GM18505 (cell line): ENCODE results near the gene ATP9B.
A peak's percentile ranks its signal among the peaks of the same experiment; 100 is the strongest.

Source experiments
- ATAC-seq: cut with Tn5 transposase; IDR thresholded peaks from one replicate; pipeline ENCODE4 v1.9.1; 2021; ENCODE audit not compliant: unreplicated experiment
- POLR2A ChIP-seq: IDR thresholded peaks from 4 replicates; pipeline ENCODE4 v1.6.1; 2011; ENCODE audit warnings: borderline replicate concordance; ENCODE audit not compliant: insufficient read depth, insufficient read length; ENCODE audit errors: extremely low read depth

The ATP9B gene

GRCh38 chr18:79418642-79419041 is 349.4 kb downstream of the ATP9B start:
- ATAC-seq, result no peak
- TF ChIP-seq POLR2A, result no peak

DNA sequence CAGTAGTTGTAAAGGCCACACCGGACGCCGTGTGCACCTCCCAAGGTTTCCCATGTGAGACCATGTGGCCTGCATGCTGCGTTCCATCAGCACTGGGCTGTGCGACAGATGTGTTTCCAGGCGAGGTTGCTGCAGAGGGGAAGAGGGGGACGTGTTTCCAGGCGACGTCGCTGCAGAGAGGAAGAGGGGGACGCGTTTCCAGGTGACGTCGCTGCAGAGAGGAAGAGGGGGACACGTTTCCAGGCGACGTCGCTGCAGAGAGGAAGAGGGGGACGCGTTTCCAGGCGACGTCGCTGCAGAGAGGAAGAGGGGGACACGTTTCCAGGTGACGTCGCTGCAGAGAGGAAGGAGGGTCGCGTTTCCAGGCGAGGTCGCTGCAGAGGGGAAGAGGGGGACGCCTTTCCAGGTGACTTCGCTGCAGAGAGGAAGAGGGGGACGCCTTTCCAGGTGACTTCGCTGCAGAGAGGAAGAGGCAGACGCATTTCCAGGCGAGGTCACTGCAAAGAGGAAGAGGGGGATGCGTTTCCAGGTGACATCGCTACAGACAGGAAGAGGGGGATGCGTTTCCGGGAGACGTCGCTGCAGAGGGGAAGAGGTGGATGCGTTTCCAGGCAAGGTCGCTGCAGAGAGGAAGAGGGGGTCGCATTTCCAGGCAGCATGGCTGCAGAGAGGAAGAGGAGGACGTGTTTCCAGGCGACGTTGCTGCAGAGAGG is 351.0 kb downstream of the ATP9B start:
- ATAC-seq, result no peak

GRCh38 chr18:79421275-79421857 is 352.2 kb downstream of the ATP9B start:
- no peak for ATAC-seq
- TF ChIP-seq POLR2A, result no peak

More for the DNA sequence above, 351.0 kb downstream of the ATP9B start:
- no peak for TF ChIP-seq POLR2A

DNA sequence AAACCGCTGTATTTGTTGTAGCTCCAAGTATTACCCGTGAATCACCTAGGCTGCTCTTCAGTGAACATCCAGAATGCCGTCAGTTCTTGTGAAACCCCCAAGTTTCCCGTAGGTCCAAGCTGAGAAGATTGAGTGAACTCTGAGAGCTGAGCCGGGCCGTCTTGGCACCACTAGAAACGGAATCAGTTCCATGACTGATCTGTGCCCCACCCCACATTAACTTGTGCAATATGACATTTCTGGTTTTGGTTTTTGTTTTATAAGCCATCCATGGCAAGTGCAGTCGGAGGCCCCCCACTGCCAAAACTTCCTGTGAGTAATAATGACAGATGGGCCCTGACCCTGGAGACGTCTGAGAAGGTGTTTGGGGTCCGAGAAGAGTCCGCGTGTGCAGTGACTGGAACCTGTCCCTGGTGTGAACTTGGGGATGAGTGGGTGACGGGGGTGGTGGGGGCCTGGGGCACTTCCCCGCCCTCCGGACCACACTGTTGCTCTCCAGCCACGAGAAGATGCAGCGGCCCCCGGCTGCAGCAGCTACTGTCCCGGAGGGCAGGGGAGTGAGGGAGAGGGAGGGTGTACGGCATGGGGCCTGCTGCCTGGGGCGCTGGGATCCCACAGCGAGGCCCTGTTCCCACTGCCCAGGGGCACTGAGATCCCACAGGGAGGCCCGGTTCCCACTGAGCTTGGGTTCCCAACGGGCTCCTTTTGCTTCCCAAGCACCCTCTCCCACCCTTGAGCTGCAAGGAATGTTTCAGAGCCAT is 353.0 kb downstream of the ATP9B start:
- peak; percentile 80 for ATAC-seq
- no peak for TF ChIP-seq POLR2A

- no peak for ATAC-seq
- no peak for TF ChIP-seq POLR2A
These were observed 353.6 kb downstream of the ATP9B start for GRCh38 chr18:79422783-79423165.

- ATAC-seq, result no peak
- no peak for TF ChIP-seq POLR2A
These were observed 354.2 kb downstream of the ATP9B start for GRCh38 chr18:79423211-79424007.

- no peak for TF ChIP-seq POLR2A
- ATAC-seq, result no peak
These were observed 354.9 kb downstream of the ATP9B start for GRCh38 chr18:79424008-79424565.

DNA sequence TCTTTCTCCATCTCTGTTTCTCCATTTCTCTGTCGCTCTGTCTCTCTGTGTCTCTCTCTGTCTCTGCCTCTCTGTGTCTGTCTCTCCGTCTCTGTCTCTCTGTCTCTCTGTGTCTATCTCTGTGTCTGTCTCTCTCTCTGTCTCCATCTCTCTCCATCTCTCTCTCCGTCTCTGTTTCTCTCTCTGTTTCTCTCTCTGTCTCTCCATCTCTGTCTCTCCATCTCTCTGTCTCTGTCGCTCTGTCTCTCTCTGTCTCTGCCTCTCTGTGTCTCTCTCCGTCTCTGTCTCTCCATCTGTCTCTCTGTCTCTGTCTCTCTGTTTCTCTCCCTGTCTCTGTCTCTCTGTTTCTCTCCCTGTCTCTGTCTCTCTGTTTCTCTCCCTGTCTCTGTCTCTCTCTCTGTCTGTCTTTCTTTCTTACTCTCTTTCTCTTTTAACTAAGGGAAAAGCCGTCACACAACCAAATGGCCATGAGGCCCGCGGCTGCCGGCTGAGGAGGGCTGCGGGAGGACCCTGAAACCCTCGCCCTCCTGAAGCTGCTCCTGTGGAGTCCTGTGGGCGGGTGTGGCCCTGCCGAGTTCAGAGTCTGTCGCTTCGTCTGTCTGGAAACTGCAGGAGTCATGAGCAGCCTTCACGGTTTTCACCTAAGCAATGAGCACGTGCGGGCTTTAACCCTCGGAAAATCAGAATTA is 355.8 kb downstream of the ATP9B start:
- no peak for TF ChIP-seq POLR2A
- no peak for ATAC-seq

- ATAC-seq, result no peak
- no peak for TF ChIP-seq POLR2A
These were observed 356.3 kb downstream of the ATP9B start for GRCh38 chr18:79425569-79425886.

DNA sequence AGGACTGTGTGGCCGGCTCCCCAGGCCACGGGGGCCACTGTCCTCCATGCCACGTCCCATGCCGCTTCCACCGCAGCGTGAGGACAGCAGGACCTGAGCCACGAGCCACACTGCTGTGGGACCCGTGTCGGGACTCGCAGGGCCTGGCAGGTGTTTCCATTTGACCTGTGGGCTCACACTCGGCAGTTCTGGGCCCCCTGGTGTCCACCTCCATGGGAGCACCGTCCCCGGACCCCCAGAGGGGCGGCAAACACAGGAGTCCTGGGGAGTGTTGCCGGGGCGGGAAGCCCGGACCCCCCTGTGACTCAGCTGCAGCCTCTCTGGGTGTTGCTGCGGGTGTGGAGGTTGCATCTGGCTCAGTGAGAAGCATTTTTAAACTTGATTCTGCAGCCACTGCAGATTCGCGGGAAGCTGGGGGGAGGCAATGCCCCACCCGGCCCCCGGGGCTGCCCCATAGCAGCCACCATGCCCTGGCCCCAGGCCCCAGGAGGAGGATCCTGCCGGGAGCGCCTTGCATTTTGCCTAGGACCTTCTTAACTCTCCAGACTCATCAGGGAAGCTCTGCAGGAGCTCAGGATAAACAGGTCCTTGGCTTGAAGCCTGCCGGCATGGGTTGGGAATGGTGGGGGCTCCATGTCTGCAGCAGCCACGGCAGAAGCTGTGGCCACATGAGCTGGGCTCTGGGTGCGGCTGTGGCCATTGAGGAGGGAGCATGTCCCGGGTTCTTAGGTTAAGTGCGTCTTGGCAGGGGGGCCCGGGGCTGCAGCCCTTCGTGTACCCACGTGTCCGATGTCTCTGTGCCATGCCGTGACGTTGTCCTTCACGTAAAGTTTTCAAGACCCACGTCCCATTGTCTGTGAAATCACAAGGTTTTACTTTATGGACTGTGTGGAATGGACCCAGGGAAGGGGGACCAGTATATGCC is 357.4 kb downstream of the ATP9B start:
- no peak for ATAC-seq
- no peak for TF ChIP-seq POLR2A

DNA sequence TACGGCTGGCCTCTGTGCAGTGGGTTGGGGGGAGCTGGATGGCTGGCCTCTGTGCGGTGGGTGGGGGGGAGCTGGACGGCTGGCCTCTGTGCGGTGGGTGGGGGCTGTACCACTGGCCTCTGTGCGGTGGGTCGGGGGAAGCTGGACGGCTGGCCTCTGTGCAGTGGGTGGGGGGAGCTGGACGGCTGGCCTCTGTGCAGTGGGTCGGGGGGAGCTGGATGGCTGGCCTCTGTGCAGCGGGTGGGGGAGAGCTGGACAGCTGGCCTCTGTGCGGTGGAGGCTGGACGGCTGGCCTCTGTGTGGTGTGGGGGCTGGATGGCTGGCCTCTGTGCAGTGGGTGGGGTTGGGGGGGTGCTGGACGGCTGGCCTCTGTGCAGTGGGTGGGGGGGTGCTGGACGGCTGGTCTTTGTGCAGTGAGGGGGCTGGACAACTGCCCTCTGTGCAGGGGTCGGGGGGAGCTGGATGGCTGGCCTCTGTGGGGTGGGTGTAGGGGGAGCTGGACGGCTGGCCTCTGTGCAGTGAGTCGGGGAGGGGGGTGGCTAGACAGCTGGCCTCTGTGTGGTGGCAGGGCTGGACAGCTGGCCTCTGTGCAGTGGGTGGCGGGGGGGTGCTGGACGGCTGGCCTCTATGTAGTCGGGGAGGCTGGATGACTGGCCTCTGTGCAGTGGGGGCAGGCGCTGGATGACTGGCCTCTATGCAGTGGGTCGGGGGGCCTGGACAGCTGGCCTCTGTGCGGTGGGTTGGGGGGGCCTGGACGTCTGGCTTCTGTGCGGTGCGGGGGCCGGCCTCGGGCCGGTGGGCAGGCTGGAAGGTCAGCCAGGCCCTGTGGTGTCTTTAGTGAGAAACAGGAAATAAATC is 358.4 kb downstream of the ATP9B start:
- no peak for TF ChIP-seq POLR2A
- ATAC-seq, result no peak
